Tibial nerve (tissue), 4 donors: ENCODE measurements around the gene SIAH2. TPM values are rescaled to one million over a fixed set of nuclear protein-coding genes. Genes with fewer than 3 reads are reported as not detected.
A peak's percentile ranks its signal among the peaks of the same experiment; 100 is the strongest.

Experiments used
- DNase-seq, 2 donors: peaks; one replicate each; pipeline ENCODE4 v3.0.0-alpha.2; 2019; ENCODE audit warnings: low spot score in 2 of 2
- H3K27ac ChIP-seq, 4 donors: fragments of 200-600 bp; sonication (generic) in 3 of 4; one replicate each; pipeline ENCODE4 v1.5.1; 2017 to 2019; ENCODE audit warnings: mild to moderate bottlenecking in 1 of 4
- H3K27me3 ChIP-seq, 2 donors: fragments of 200-600 bp; sonication (generic) in 1 of 2; one replicate each; pipeline versions ENCODE4 v1.5.1 to v1.6.0; 2017 to 2019
- H3K36me3 ChIP-seq, 3 donors: fragments of 200-600 bp; sonication (generic); one replicate each; pipeline ENCODE4 v1.5.1; 2018 to 2019
- H3K4me1 ChIP-seq, 4 donors: fragments of 200-600 bp; sonication (generic) in 3 of 4; one replicate each; pipeline ENCODE4 v1.5.1; 2017 to 2019
- H3K4me3 ChIP-seq, 4 donors: fragments of 200-600 bp; sonication (generic) in 3 of 4; one replicate each; pipeline ENCODE4 v1.5.1; 2017 to 2019; ENCODE audit warnings: mild to moderate bottlenecking in 1 of 4, moderate library complexity in 1 of 4
- H3K9me3 ChIP-seq, 4 donors: fragments of 200-600 bp; sonication (generic) in 3 of 4; one replicate each; pipeline ENCODE4 v1.5.1; 2017 to 2019
- EP300 ChIP-seq, 2 donors: sonication (generic); formaldehyde crosslinking; IDR thresholded peaks; one replicate each; pipeline ENCODE4 v1.6.1; 2017; ENCODE audit warnings: antibody characterized with exemption in 2 of 2, mild to moderate bottlenecking in 1 of 2
- POLR2A ChIP-seq, 2 donors: fragments of 450-650 bp; IDR thresholded peaks; one replicate each; pipeline ENCODE4 v1.6.1; 2017; ENCODE audit warnings: antibody characterized with exemption in 2 of 2, mild to moderate bottlenecking in 2 of 2, moderate library complexity in 2 of 2
- WGBS, 2 donors: methylation state at CpG; one replicate each; pipeline ENCODE4 v1.1.5; 2018; 5-methylcytosine and 5-hydroxymethylcytosine counted together
- total RNA-seq, 4 donors: library from RNA; depleted of rRNA; stranded (reverse); fragments of >200 nt; gene quantifications; one replicate each; pipeline ENCODE4 v1.1.0, GENCODE V29; 2016
- TF ChIP-seq, protein P1 (sequence below), 5 experiments: fragments of 200-600 bp in 3 of 5; fragments of 450-650 bp in 2 of 5; sonication (generic) in 3 of 5; IDR thresholded peaks; one replicate each; pipeline ENCODE4 v1.5.1; 2016 to 2019; ENCODE audit warnings: antibody characterized with exemption in 5 of 5, mild to moderate bottlenecking in 3 of 5, moderate library complexity in 2 of 5

SIAH2 gene
- total RNA-seq, 4 donors from 2014 or later = 60.5 to 73.7 (median 62.7) TPM

DNA sequence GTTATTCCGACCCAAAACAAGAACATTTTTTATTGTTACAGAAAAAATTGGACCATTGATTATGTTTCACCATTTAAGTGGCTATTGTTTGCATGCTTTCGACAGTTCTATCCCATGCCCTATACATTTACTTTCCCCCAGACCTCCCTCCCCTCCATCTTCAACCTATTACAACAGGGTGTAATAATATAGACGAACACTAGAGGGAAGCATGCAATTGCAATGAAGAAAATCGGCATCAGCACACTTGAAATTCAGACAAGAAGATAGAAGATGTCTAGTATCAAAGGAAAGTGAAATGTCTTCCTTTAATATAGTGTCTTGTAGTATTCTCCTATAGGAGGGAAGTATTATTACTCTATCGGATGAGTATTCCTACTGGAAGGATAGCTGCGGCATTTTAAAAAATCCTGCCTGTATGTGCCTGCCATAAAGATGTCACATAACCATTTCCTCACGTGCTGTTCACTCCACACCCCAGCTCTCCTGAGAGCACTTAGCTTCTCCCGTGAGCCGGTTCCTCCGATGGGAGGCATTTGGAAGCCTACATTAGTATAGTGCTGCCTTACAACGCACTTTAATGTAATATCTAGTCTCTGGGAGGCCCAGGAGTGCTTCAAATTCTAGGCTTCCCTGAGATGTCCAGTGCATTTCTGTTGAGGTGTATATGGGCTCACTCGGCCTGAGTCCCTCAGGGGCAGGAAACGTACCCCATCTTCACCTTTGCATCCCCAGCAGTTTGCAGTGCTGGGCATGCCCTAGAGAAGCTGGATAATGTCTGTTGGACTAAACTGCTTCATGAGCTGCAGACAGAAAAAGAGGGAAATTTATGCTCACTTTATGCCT, 41.5 kb downstream of the SIAH2 start:
- H3K27me3 ChIP-seq = no peaks in the 10 kb centered on the region
- DNase-seq = no peak
- peak overlapping the region in 1 of 4 donors; percentile 17 for H3K4me3 ChIP-seq
- peaks cover 0 to 10% (median 0%) of the 10 kb centered on the region in 4 donors for H3K4me1 ChIP-seq
- TF ChIP-seq, protein P1, sequence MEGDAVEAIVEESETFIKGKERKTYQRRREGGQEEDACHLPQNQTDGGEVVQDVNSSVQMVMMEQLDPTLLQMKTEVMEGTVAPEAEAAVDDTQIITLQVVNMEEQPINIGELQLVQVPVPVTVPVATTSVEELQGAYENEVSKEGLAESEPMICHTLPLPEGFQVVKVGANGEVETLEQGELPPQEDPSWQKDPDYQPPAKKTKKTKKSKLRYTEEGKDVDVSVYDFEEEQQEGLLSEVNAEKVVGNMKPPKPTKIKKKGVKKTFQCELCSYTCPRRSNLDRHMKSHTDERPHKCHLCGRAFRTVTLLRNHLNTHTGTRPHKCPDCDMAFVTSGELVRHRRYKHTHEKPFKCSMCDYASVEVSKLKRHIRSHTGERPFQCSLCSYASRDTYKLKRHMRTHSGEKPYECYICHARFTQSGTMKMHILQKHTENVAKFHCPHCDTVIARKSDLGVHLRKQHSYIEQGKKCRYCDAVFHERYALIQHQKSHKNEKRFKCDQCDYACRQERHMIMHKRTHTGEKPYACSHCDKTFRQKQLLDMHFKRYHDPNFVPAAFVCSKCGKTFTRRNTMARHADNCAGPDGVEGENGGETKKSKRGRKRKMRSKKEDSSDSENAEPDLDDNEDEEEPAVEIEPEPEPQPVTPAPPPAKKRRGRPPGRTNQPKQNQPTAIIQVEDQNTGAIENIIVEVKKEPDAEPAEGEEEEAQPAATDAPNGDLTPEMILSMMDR (IDR thresholded peaks at IDR 0.05) = peak; percentile 67 to 92 (median 82)
- no peak for TF ChIP-seq POLR2A (IDR thresholded peaks at IDR 0.05)
- 19 to 20% methylated on average over 13 of the region's 13 CpGs for WGBS, 2 donors
- H3K9me3 ChIP-seq = no peaks in the 10 kb centered on the region
- no peak overlapping the region for H3K27ac ChIP-seq
- no peaks in the 10 kb centered on the region for H3K36me3 ChIP-seq

DNA sequence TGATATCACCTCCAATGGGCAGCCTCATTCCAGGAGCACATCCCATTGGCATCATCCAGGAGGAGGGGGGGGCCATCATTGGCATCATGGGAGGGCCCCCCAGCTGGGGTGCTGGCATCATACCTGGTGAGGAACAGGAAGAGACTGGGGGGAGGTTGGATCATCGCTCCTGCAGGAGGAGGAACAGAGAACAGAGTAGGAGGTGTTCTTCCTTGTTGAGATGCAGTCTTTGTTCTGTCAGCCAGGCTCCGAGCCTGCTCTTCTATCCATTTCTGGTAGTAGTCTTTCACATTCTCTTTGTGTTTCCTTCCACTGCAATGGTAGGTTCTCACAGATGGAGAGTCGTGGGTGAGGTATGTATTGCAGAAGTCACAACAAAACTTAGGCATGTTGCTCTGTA, 42.5 kb downstream of the SIAH2 start:
- Histone ChIP-seq H3K4me1 (peaks cover 0 to 10% (median 0%) of the 10 kb centered on the region in 4 donors), H3K36me3 (no peaks in the 10 kb centered on the region), H3K4me3 (no peak overlapping the region), H3K27me3 (no peaks in the 10 kb centered on the region), H3K27ac (no peak overlapping the region), H3K9me3 (no peaks in the 10 kb centered on the region)
- TF ChIP-seq EP300 (IDR thresholded peaks at IDR 0.05) (no peak), POLR2A (IDR thresholded peaks at IDR 0.05) (no peak)
- TF ChIP-seq, protein P1 (IDR thresholded peaks at IDR 0.05) = no peak
- 73 to 85% methylated on average over 3 of the region's 3 CpGs for WGBS, 2 donors
- DNase-seq = no peak

DNA sequence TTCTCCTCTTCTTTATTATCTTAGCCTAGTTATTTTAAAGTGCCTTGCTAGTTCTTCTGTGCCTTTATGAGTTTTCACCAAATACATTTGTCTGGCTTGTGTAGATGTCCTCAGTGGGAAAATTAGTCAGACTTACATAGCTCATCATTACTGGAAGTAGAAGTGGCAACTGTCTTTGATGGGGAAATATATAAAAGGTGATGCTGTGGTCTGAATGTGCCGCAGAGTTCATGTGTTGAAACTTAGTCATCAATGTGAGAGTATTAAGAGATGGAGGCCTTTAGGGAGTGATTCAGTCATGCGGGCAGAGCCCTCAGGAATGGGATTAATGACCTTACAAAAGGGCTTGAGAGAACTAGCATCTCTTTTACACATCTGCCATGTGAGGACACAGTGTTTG, 52.9 kb downstream of the SIAH2 start:
- DNase-seq = no peak
- no peak overlapping the region for H3K4me3 ChIP-seq
- WGBS, 2 donors = 94 to 98% methylated on average over 2 of the region's 2 CpGs
- peaks cover 0 to under 1% (median 0%) of the 10 kb centered on the region in 4 donors for H3K4me1 ChIP-seq
- no peak overlapping the region for H3K27ac ChIP-seq
- no peaks in the 10 kb centered on the region for H3K27me3 ChIP-seq
- TF ChIP-seq POLR2A (IDR thresholded peaks at IDR 0.05) = no peak
- no peak for TF ChIP-seq EP300 (IDR thresholded peaks at IDR 0.05)
- H3K9me3 ChIP-seq = no peaks in the 10 kb centered on the region
- H3K36me3 ChIP-seq = peaks cover 0 to 10% (median 0%) of the 10 kb centered on the region in 3 donors

DNA sequence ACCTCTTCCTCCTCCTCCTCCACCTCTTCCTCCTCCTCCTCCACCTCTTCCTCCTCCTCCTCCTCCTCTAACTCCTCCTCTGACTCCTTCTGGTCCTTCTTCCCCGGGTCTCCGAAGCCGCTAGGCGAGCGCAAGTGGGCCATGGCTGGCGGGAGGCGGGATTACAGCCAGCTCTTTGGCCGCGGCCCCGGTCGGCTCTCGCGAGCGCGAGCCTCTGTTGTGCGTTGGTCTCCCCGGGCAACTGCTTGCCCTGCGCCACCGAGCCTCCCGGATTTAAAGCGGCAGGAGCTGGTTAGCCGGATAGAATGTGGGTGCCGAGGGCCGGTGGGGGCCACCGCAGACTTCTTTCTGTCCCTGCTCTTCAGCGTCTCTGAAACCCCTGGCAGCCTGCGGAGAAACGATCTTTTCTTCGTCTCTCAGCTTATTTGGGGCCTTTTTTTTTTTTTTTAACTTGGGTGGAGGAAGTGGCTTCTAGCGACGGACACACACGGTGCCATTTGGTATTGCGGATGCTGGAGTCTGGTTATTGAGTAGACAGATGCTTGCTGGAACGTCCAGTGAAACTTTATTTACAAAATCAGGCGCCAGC, 59.1 kb downstream of the SIAH2 start, which contains the start of gene ERICH6:
Gene ERICH6 (minus strand): TSS at position 165 of the 589 bp plus-strand sequence. CDS start 22 bp downstream, at position 143.
- WGBS, 2 donors = 0% methylated on average over 34 to 35 of the region's 35 CpGs
- TF ChIP-seq, protein P1 (IDR thresholded peaks at IDR 0.05) = peak in 3 of 5 experiments; percentile 19 to 50 (median 50)
- TF ChIP-seq POLR2A (IDR thresholded peaks at IDR 0.05) = peak in 1 of 2 donors; percentile 36
- peak in 1 of 2 donors; percentile 65 for TF ChIP-seq EP300 (IDR thresholded peaks at IDR 0.05)
- Histone ChIP-seq H3K36me3 (no peaks in the 10 kb centered on the region), H3K9me3 (no peaks in the 10 kb centered on the region), H3K4me1 (peaks cover 0 to 11% (median 7%) of the 10 kb centered on the region in 4 donors), H3K27ac (peak within 1 kb of the TSS; percentile 72 to 89 (median 82)), H3K4me3 (peak within 1 kb of the TSS; percentile 57 to 81 (median 60)), H3K27me3 (no peaks in the 10 kb centered on the region)
- peak; percentile 83 to 86 for DNase-seq

DNA sequence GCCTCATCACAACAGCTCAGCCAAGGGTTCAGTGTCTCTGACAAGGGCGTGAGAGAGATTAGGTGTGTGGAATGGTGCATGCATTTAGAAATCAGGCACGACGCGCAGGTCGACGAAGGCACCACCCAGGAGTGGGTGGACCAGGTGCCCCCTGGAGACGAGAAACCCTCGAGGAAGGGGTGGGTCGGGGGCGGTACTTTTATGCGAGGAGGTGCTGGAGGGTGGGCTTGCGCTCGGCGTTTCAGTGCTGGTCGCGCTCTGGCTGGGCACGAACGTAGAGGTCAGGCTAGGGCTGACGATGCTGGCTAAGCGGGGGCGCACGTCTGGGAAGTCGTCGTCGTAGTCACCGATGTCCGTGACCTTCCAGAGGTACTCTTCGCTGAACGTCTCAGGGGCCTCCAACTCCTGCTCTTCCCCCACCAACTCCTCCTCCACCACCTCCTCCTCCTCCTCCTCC, 59.6 kb downstream of the SIAH2 start:
- WGBS, 2 donors = 5 to 9% methylated on average over 29 of the region's 29 CpGs
- H3K4me3 ChIP-seq = peak overlapping the region; percentile 57 to 81 (median 60)
- peaks cover 0 to 11% (median 7%) of the 10 kb centered on the region in 4 donors for H3K4me1 ChIP-seq
- H3K27me3 ChIP-seq = no peaks in the 10 kb centered on the region
- peak overlapping the region; percentile 72 to 89 (median 82) for H3K27ac ChIP-seq
- H3K36me3 ChIP-seq = no peaks in the 10 kb centered on the region
- TF ChIP-seq EP300 (IDR thresholded peaks at IDR 0.05) (no peak), POLR2A (IDR thresholded peaks at IDR 0.05) (no peak)
- TF ChIP-seq, protein P1 (IDR thresholded peaks at IDR 0.05) = no peak
- no peaks in the 10 kb centered on the region for H3K9me3 ChIP-seq
- no peak for DNase-seq
